ENCODE measurements around the gene FCGR1A.
"Not testable (repeated sequence)": the region's sequence is repeated elsewhere in the genome, so short reads cannot be mapped to it uniquely, and the experiment has no call there.

FCGR1A gene

GRCh38 chr1:149782600-149782999, at the start of gene FCGR1A:
Gene FCGR1A (plus strand): TSS chr1:149782694. CDS start chr1:149782744, 50 bp downstream.
- DNase-seq; intact Hi-C loops (cut with DNase I): not testable (repeated sequence)

- DNase-seq; intact Hi-C loops (cut with DNase I): not testable (repeated sequence)
Observed at GRCh38 chr1:149732781-149733180, 49.7 kb upstream of the FCGR1A start.

GRCh38 chr1:149734692-149735091, 47.8 kb upstream of the FCGR1A start:
- peak in 1 of 42 donors; percentile 1 for DNase-seq
- intact Hi-C loops (cut with DNase I) = not testable (repeated sequence)

GRCh38 chr1:149740148-149740581, 42.3 kb upstream of the FCGR1A start:
- peak in 19 of 42 donors; percentile 2 to 45 (median 14) for DNase-seq
- intact Hi-C loops (cut with DNase I) = not testable (repeated sequence)

- DNase-seq; intact Hi-C loops (cut with DNase I): not testable (repeated sequence)
Observed at GRCh38 chr1:149740590-149741230, 41.8 kb upstream of the FCGR1A start.

- DNase-seq; intact Hi-C loops (cut with DNase I): not testable (repeated sequence)
Observed at GRCh38 chr1:149741914-149742313, 40.6 kb upstream of the FCGR1A start.

- intact Hi-C loops (cut with DNase I) = not testable (repeated sequence)
- peak in 11 of 42 donors; percentile 1 to 23 (median 7) for DNase-seq
Observed at GRCh38 chr1:149746463-149747356, 35.8 kb upstream of the FCGR1A start.

- DNase-seq; intact Hi-C loops (cut with DNase I): not testable (repeated sequence)
Observed at GRCh38 chr1:149747359-149748143, 34.9 kb upstream of the FCGR1A start.

- peak in 7 of 42 donors; percentile 1 to 17 (median 12) for DNase-seq
- intact Hi-C loops (cut with DNase I) = not testable (repeated sequence)
Observed at GRCh38 chr1:149748144-149748500, 34.4 kb upstream of the FCGR1A start.

GRCh38 chr1:149750562-149750961, 31.9 kb upstream of the FCGR1A start:
- intact Hi-C loops (cut with DNase I) = not testable (repeated sequence)

GRCh38 chr1:149752186-149752585, 30.3 kb upstream of the FCGR1A start:
- DNase-seq; intact Hi-C loops (cut with DNase I): not testable (repeated sequence)

More at GRCh38 chr1:149750562-149750961, 31.9 kb upstream of the FCGR1A start:
- not testable (repeated sequence) for DNase-seq

GRCh38 chr1:149753466-149753865, 29.0 kb upstream of the FCGR1A start:
- intact Hi-C loops (cut with DNase I); DNase-seq: not testable (repeated sequence)

GRCh38 chr1:149755294-149755693, 27.2 kb upstream of the FCGR1A start:
- intact Hi-C loops (cut with DNase I) = not testable (repeated sequence)

GRCh38 chr1:149762294-149762693, 20.2 kb upstream of the FCGR1A start:
- DNase-seq; intact Hi-C loops (cut with DNase I): not testable (repeated sequence)

More at GRCh38 chr1:149755294-149755693, 27.2 kb upstream of the FCGR1A start:
- DNase-seq = not testable (repeated sequence)

- DNase-seq; intact Hi-C loops (cut with DNase I): not testable (repeated sequence)
Observed at GRCh38 chr1:149764087-149764800, 18.2 kb upstream of the FCGR1A start.

GRCh38 chr1:149766241-149766640, 16.3 kb upstream of the FCGR1A start:
- DNase-seq; intact Hi-C loops (cut with DNase I): not testable (repeated sequence)

GRCh38 chr1:149769216-149769615, 13.3 kb upstream of the FCGR1A start:
- intact Hi-C loops (cut with DNase I); DNase-seq: not testable (repeated sequence)

GRCh38 chr1:149770661-149771060, 11.8 kb upstream of the FCGR1A start:
- DNase-seq; intact Hi-C loops (cut with DNase I): not testable (repeated sequence)
